ENCODE data around the gene YEATS2. TPM values are rescaled to one million over a fixed set of nuclear protein-coding genes. Genes with fewer than 3 reads are reported as not detected.

Gene YEATS2
- total RNA-seq, 3 donors from 2014 or later (not counting 1 experiment from before 2014, with no cell fraction given), result 23.1 to 25.8 (median 25.2) TPM

GRCh38 chr3:183818706-183819624 is 121.4 kb downstream of the YEATS2 start:
- ATAC-seq (no peak), DNase-seq (no peak)
- TF ChIP-seq, protein P1, sequence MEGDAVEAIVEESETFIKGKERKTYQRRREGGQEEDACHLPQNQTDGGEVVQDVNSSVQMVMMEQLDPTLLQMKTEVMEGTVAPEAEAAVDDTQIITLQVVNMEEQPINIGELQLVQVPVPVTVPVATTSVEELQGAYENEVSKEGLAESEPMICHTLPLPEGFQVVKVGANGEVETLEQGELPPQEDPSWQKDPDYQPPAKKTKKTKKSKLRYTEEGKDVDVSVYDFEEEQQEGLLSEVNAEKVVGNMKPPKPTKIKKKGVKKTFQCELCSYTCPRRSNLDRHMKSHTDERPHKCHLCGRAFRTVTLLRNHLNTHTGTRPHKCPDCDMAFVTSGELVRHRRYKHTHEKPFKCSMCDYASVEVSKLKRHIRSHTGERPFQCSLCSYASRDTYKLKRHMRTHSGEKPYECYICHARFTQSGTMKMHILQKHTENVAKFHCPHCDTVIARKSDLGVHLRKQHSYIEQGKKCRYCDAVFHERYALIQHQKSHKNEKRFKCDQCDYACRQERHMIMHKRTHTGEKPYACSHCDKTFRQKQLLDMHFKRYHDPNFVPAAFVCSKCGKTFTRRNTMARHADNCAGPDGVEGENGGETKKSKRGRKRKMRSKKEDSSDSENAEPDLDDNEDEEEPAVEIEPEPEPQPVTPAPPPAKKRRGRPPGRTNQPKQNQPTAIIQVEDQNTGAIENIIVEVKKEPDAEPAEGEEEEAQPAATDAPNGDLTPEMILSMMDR (IDR thresholded peaks at IDR 0.05), result no peak
- H3K27me3 ChIP-seq (ENCODE audit: control insufficient read depth, insufficient read depth, low read length), result no peaks in the 10 kb centered on the region
- Mint-ChIP-seq H3K4me3 (no peak overlapping the region), H3K36me3 (no peaks in the 10 kb centered on the region), H3K4me1 (peaks cover 2 to 13% of the 10 kb centered on the region in 2 donors), H3K9me3 (no peaks in the 10 kb centered on the region), H3K27me3 (ENCODE audit: low read depth in 2 of 2) (no peaks in the 10 kb centered on the region), H3K27ac (no peak overlapping the region)
- no peaks in the 10 kb centered on the region for H3K36me3 ChIP-seq (ENCODE audit: control insufficient read depth, insufficient read depth, low read length)
- H3K4me1 ChIP-seq (ENCODE audit: control insufficient read depth, insufficient read depth, low read length), result peaks cover 14% of the 10 kb centered on the region
- no peaks in the 10 kb centered on the region for H3K9me3 ChIP-seq (ENCODE audit: control insufficient read depth, insufficient read depth, low read length)
- intact Hi-C loops (cut with micrococcal nuclease), result no loop called here
- no peak overlapping the region for H3K4me3 ChIP-seq (ENCODE audit: low read length)
- H3K27ac ChIP-seq (ENCODE audit: low read length), result no peak overlapping the region
- WGBS (ENCODE audit: insufficient coverage), result 95% methylated on average over 23 of the region's 25 CpGs

GRCh38 chr3:183819831-183820230 is 122.2 kb downstream of the YEATS2 start:
- H3K27me3 Mint-ChIP-seq (ENCODE audit: low read depth in 2 of 2), result no peaks in the 10 kb centered on the region
- H3K27ac Mint-ChIP-seq, result no peak overlapping the region
- no peaks in the 10 kb centered on the region for H3K9me3 Mint-ChIP-seq
- H3K4me3 Mint-ChIP-seq, result no peak overlapping the region
- no peak overlapping the region for H3K27ac ChIP-seq (ENCODE audit: low read length)
- intact Hi-C loops (cut with micrococcal nuclease), result no loop called here
- H3K4me1 Mint-ChIP-seq, result peaks cover 11 to 16% of the 10 kb centered on the region in 2 donors
- H3K36me3 Mint-ChIP-seq, result no peaks in the 10 kb centered on the region
- no peaks in the 10 kb centered on the region for H3K9me3 ChIP-seq (ENCODE audit: control insufficient read depth, insufficient read depth, low read length)
- no peak for DNase-seq
- TF ChIP-seq, protein P1 (IDR thresholded peaks at IDR 0.05), result no peak
- no peaks in the 10 kb centered on the region for H3K27me3 ChIP-seq (ENCODE audit: control insufficient read depth, insufficient read depth, low read length)
- H3K36me3 ChIP-seq (ENCODE audit: control insufficient read depth, insufficient read depth, low read length), result no peaks in the 10 kb centered on the region
- H3K4me3 ChIP-seq (ENCODE audit: low read length), result no peak overlapping the region
- ATAC-seq, result no peak
- peaks cover 19% of the 10 kb centered on the region for H3K4me1 ChIP-seq (ENCODE audit: control insufficient read depth, insufficient read depth, low read length)
- 89% methylated on average over 6 of the region's 6 CpGs for WGBS (ENCODE audit: insufficient coverage)

GRCh38 chr3:183822631-183823030 is 125.0 kb downstream of the YEATS2 start:
- 96% methylated on average over 13 of the region's 13 CpGs for WGBS (ENCODE audit: insufficient coverage)
- no peaks in the 10 kb centered on the region for H3K27me3 ChIP-seq (ENCODE audit: control insufficient read depth, insufficient read depth, low read length)
- Mint-ChIP-seq H3K4me1 (peaks cover 11 to 16% of the 10 kb centered on the region in 2 donors), H3K9me3 (no peaks in the 10 kb centered on the region), H3K36me3 (no peaks in the 10 kb centered on the region), H3K27me3 (ENCODE audit: low read depth in 2 of 2) (no peaks in the 10 kb centered on the region), H3K4me3 (no peak overlapping the region), H3K27ac (no peak overlapping the region)
- no peak overlapping the region for H3K4me3 ChIP-seq (ENCODE audit: low read length)
- TF ChIP-seq, protein P1 (IDR thresholded peaks at IDR 0.05), result no peak
- H3K4me1 ChIP-seq (ENCODE audit: control insufficient read depth, insufficient read depth, low read length), result peaks cover 8% of the 10 kb centered on the region
- H3K9me3 ChIP-seq (ENCODE audit: control insufficient read depth, insufficient read depth, low read length), result no peaks in the 10 kb centered on the region
- DNase-seq (no peak), ATAC-seq (no peak)
- intact Hi-C loops (cut with micrococcal nuclease), result no loop called here
- H3K27ac ChIP-seq (ENCODE audit: low read length), result no peak overlapping the region
- no peaks in the 10 kb centered on the region for H3K36me3 ChIP-seq (ENCODE audit: control insufficient read depth, insufficient read depth, low read length)
